ENCODE data around the gene POU2F2. TPM values are rescaled to one million over a fixed set of nuclear protein-coding genes. Genes with fewer than 3 reads are reported as not detected.

POU2F2 gene
- 0.32 TPM in 1 of 2 replicates, not detected in the other for total RNA-seq

GRCh38 chr19:42132030-42132628 lies at the start of gene POU2F2:
POU2F2 (minus strand) TSS chr19:42132446; CDS start chr19:42132411, 35 bp downstream.

GRCh38 chr19:42075616-42076379 lies 56.4 kb downstream of the POU2F2 start, which contains the start of gene ZNF574:
ZNF574 (plus strand) TSS chr19:42076166; CDS start chr19:42078607, 2,441 bp downstream.

DNA sequence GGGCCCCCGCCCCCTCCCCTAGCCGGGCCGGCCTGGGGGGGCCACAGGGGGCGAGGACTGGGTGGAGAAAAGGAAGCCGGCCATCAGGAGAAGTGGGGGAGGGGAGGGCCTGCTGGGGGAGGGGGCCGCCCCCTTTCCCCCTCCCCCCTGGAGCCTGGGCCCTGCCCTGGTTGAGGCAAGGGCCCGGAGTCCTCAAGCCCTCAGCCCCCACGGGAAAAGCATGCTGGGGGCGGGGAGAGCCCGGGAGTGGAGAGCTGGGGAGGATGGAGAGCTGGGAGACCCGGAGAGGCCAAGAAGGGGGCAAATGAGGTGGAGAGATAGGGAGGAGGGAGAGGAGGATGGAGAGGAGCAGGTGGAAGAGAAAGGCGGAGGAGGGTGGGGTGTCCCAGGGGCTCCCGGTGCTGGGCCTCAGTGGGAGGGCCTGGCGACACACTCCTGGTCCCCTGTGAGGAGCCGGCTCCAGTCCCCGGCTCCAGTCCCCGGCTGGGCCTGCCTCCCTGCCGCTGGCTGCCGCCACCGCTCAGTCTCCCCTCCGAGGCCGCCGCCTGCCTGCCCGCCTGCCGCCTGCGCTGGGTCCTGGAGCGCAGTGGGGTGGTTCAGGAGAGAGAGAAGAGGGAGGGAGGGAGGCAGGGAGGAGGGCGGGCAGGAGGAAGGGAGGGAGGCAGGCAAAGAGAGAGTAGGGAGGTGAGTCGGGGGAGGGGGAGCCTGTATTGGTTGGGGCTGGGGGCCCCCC lies 62.5 kb downstream of the POU2F2 start, which contains the start of gene GRIK5:
GRIK5 (minus strand) TSS at position 588 of the 733 bp plus-strand sequence. CDS start 4,436 bp downstream, outside the sequence.

Other genes starting within 250 kb of the POU2F2 start
- gene ARHGEF1, start 249.3 kb downstream of the POU2F2 start, total RNA-seq: 16.0 and 23.3 TPM in 2 replicates
- gene ERFL, start 204.0 kb downstream of the POU2F2 start, total RNA-seq: 0.16 TPM in 1 of 2 replicates, not detected in the other
- 323 and 382 TPM in 2 replicates for gene RABAC1, start 173.1 kb downstream of the POU2F2 start, total RNA-seq
- under 0.01 TPM in 1 of 2 replicates, not detected in the other for gene ATP1A3, start 138.2 kb downstream of the POU2F2 start, total RNA-seq
- gene GRIK5, start 62.2 kb downstream of the POU2F2 start, total RNA-seq: 0.09 TPM in 1 of 2 replicates, not detected in the other
- 6.6 and 8.3 TPM in 2 replicates for gene ZNF574, start 56.3 kb downstream of the POU2F2 start, total RNA-seq
- gene DEDD2, start 85.2 kb upstream of the POU2F2 start, total RNA-seq: 5.8 and 13.2 TPM in 2 replicates
- 7.9 and 13.0 TPM in 2 replicates for gene ZNF526, start 87.9 kb upstream of the POU2F2 start, total RNA-seq
- 5.4 and 7.1 TPM in 2 replicates for gene GSK3A, start 110.2 kb upstream of the POU2F2 start, total RNA-seq
- 11.3 and 18.7 TPM in 2 replicates for gene ERF, start 122.7 kb upstream of the POU2F2 start, total RNA-seq
- gene CIC, start 136.8 kb upstream of the POU2F2 start, total RNA-seq: 12.5 and 13.9 TPM in 2 replicates
- gene PRR19, start 169.7 kb upstream of the POU2F2 start, total RNA-seq: 0.09 and 0.16 TPM in 2 replicates
- gene PAFAH1B3, start 170.2 kb upstream of the POU2F2 start, total RNA-seq: 23.7 and 36.6 TPM in 2 replicates
- gene TMEM145, start 180.9 kb upstream of the POU2F2 start, total RNA-seq: not detected in 2 replicates
- gene MEGF8, start 193.2 kb upstream of the POU2F2 start, total RNA-seq: 21.0 and 30.6 TPM in 2 replicates